Effector memory CD4-positive, alpha-beta T cell (primary cell): ENCODE measurements around the gene MAGED1.
A peak's percentile ranks its signal among the peaks of the same experiment; 100 is the strongest.

Experiments used
- DNase-seq, 3 donors: peaks; one replicate each; pipeline ENCODE4 v3.0.0-alpha.2; 2020
- H3K27ac ChIP-seq: 2 replicates; pipeline ENCODE4 v1.7.0; 2013; ENCODE audit warnings: mild to moderate bottlenecking, low read length, moderate library complexity; ENCODE audit not compliant: insufficient read depth, poor library complexity, severe bottlenecking
- H3K27me3 ChIP-seq: replicated peaks from 2 replicates; pipeline ENCODE4 v1.7.0; 2013; ENCODE audit warnings: mild to moderate bottlenecking, low read length; ENCODE audit not compliant: insufficient read depth, control insufficient read depth, poor library complexity, severe bottlenecking
- H3K36me3 ChIP-seq: 2 replicates; pipeline ENCODE4 v1.7.0; 2013; ENCODE audit warnings: mild to moderate bottlenecking, low read length, moderate library complexity; ENCODE audit not compliant: control insufficient read depth, insufficient read depth
- H3K4me1 ChIP-seq: 2 replicates; pipeline ENCODE4 v1.7.0; 2013; ENCODE audit warnings: low read length, mild to moderate bottlenecking; ENCODE audit not compliant: control insufficient read depth, insufficient read depth, poor library complexity, severe bottlenecking
- H3K4me3 ChIP-seq: 2 replicates; pipeline ENCODE4 v1.7.0; 2013; ENCODE audit warnings: low read length, low read depth, mild to moderate bottlenecking; ENCODE audit not compliant: insufficient read depth, poor library complexity, severe bottlenecking
- H3K9me3 ChIP-seq: 2 replicates; pipeline ENCODE4 v1.7.0; 2013; ENCODE audit warnings: mild to moderate bottlenecking, low read length, moderate library complexity; ENCODE audit not compliant: control insufficient read depth
- total RNA-seq, 3 donors: gene quantifications; one replicate each; lab custom pipeline; 2026; lab: John Stamatoyannopoulos, UW

The MAGED1 gene, protein sequence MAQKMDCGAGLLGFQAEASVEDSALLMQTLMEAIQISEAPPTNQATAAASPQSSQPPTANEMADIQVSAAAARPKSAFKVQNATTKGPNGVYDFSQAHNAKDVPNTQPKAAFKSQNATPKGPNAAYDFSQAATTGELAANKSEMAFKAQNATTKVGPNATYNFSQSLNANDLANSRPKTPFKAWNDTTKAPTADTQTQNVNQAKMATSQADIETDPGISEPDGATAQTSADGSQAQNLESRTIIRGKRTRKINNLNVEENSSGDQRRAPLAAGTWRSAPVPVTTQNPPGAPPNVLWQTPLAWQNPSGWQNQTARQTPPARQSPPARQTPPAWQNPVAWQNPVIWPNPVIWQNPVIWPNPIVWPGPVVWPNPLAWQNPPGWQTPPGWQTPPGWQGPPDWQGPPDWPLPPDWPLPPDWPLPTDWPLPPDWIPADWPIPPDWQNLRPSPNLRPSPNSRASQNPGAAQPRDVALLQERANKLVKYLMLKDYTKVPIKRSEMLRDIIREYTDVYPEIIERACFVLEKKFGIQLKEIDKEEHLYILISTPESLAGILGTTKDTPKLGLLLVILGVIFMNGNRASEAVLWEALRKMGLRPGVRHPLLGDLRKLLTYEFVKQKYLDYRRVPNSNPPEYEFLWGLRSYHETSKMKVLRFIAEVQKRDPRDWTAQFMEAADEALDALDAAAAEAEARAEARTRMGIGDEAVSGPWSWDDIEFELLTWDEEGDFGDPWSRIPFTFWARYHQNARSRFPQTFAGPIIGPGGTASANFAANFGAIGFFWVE
- 20.9 to 33.9 (median 32.9) reads per million in 3 donors for total RNA-seq

DNA sequence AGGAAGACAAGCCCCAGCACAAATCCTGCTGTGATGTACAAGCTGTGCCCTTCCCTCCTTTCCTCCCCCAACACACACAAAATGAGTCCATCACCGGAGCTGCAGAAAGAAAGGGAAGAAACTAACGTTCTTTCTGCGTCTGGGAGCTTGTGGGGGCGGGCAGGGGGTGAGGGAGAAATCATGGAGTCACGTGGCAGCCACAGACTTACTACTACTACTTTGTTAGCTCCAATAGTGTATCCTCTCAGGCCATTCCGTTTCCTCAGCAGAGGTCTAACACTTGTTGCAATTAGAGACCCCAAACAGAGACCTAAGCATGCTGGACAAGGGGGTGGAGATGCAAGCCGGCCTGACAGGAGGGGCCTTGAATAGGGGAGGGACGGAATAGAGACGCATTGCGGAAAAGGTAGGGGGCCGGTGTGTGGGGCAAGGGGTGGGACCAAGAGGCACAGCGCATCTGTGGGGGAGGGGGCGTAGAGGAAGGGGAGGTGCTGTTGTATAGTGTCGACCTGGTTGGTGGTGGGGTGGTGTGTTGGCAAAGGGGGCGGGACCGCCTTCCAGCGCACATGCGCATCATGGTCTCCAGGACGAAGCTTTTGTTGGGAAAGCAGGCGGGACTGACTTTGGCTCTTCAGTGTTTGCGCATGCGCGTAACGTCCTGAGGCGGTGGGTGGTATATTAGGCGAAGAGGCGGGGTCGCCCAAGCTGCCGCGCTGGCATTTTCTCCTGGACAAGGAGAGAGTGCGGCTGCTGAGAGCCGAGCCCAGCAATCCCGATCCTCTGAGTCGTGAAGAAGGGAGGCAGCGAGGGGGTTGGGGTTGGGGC, at the start of gene MAGED1:
Gene MAGED1, plus strand, starts transcription at position 703 of the 825 bp plus-strand sequence. CDS start 682 bp downstream, outside the sequence.
- Histone ChIP-seq H3K9me3 (no peaks in the 10 kb centered on the region), H3K36me3 (peaks cover 2% of the 10 kb centered on the region), H3K4me1 (peaks cover 3% of the 10 kb centered on the region), H3K27me3 (no peaks in the 10 kb centered on the region), H3K4me3 (peak within 1 kb of the TSS; percentile 68), H3K27ac (no peak within 1 kb of the TSS)
- peak; percentile 42 to 58 (median 57) for DNase-seq

DNA sequence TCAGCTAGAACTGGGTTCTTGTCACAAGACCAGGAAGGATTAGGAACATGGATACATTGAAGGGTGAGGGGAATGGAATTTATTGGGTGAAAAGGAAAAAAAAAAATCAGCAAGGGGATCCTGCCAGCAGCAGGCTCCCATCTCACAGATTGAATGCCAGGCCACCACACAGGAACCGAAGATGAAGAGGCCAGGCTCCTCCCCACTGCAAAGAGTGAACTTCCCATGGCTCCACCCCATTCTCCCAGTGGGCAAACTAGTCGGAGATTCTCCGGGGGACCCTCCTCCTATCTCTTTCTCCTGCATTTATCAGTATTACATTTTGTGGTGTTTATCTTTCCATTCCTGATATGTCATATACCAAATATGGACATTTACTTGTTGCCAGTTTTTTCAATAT, 46.0 kb upstream of the MAGED1 start:
- Histone ChIP-seq H3K36me3 (no peaks in the 10 kb centered on the region), H3K27ac (no peak overlapping the region), H3K27me3 (no peaks in the 10 kb centered on the region), H3K4me3 (no peak overlapping the region), H3K9me3 (no peaks in the 10 kb centered on the region), H3K4me1 (no peaks in the 10 kb centered on the region)
- no peak for DNase-seq

DNA sequence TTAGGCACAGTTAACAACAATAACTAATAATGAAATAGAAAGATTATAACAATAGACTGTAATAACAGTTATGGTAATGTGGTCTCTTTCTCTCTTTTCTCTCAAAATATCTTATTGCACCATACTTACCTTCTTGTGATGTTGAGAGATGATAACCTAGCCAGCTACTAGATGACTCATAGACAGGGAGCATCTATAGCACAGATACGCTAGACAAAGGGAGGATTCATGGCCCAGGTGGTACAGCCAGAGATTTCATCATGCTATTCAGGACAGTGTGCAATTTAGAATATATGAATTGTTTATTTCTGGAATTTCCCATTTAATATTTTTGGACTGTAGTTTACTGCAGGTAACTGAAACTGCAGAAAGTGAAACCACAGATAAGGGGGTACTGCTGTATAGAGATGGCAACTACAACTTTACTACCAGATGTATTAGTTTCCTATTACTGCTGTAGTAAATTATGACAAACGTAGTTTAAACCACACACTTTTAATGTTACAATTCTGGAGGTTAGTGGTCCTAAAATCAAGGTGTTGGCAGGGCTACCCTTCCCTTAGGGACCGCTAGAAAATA, 41.8 kb upstream of the MAGED1 start:
- Histone ChIP-seq H3K4me1 (no peaks in the 10 kb centered on the region), H3K36me3 (peaks cover 3% of the 10 kb centered on the region), H3K4me3 (no peak overlapping the region), H3K27ac (no peak overlapping the region), H3K27me3 (no peaks in the 10 kb centered on the region), H3K9me3 (peaks cover 2% of the 10 kb centered on the region)
- no peak for DNase-seq

DNA sequence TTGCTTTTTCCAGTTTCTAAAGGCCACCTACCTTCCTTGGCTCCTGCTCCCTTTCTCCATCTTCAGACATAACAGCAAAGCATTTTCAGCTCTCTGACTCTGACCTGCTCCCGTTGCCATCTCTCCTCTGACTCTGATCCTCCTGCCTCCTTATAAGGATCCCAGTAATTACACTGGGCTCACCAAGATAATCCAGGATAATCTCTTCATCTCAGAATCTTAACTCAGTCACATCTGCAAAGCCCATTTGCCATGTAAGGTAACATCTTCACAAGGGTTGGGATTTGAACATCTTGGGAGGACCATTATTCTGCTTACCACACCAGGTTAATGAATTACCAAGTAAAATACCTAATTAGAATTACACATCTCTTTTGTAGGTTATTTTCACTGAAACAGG, 41.3 kb upstream of the MAGED1 start:
- Histone ChIP-seq H3K27ac (no peak overlapping the region), H3K4me1 (no peaks in the 10 kb centered on the region), H3K4me3 (no peak overlapping the region), H3K27me3 (no peaks in the 10 kb centered on the region), H3K36me3 (peaks cover 3% of the 10 kb centered on the region), H3K9me3 (peaks cover 4% of the 10 kb centered on the region)
- no peak for DNase-seq

- Histone ChIP-seq H3K36me3 (peaks cover 3% of the 10 kb centered on the region), H3K4me3 (no peak overlapping the region), H3K4me1 (no peaks in the 10 kb centered on the region), H3K9me3 (peaks cover 4% of the 10 kb centered on the region), H3K27me3 (no peaks in the 10 kb centered on the region), H3K27ac (no peak overlapping the region)
- DNase-seq, result no peak
These were observed 40.8 kb upstream of the MAGED1 start for GRCh38 chrX:51852621-51853020.

DNA sequence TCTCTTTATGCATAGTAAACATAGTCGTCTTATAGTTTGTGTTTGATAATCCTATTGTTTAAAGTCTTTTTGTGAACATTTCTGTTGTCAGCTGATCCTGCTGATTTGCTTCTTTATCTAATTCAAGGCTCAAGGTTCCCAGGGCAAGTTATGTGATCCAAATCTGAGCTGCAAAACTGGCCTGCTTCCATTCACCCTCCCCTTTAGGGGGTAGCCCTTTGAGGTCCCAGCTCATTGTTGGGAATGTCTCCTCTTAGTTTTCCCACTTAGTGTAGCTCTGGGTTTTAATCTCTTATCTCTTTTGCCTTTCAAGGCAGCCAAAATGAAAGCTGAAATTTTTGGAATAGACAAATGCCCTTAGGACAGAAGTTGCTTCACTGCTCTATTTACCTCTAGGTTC, 40.2 kb upstream of the MAGED1 start:
- Histone ChIP-seq H3K27ac (no peak overlapping the region), H3K4me3 (no peak overlapping the region), H3K36me3 (peaks cover 6% of the 10 kb centered on the region), H3K9me3 (peaks cover 4% of the 10 kb centered on the region), H3K27me3 (no peaks in the 10 kb centered on the region), H3K4me1 (no peaks in the 10 kb centered on the region)
- DNase-seq, result no peak

DNA sequence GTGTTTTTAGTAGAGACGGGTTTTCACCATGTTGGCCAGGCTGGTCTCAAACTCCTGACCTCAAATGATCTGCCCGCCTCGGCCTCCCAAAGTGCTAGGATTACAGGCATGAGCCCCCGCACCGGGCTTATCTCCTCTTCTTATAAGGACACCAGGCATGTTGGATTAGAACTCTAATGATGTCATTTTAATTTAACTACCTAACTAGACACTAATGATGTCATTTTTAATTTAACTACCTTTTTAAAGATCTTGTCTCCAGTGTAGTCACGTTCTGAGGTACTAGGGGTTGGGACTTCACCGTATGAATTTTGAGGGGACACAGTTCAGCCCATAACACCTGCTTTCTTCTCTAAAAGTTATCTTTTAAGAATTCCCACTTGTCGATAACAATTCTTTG, 37.7 kb upstream of the MAGED1 start:
- no peaks in the 10 kb centered on the region for H3K27me3 ChIP-seq

DNA sequence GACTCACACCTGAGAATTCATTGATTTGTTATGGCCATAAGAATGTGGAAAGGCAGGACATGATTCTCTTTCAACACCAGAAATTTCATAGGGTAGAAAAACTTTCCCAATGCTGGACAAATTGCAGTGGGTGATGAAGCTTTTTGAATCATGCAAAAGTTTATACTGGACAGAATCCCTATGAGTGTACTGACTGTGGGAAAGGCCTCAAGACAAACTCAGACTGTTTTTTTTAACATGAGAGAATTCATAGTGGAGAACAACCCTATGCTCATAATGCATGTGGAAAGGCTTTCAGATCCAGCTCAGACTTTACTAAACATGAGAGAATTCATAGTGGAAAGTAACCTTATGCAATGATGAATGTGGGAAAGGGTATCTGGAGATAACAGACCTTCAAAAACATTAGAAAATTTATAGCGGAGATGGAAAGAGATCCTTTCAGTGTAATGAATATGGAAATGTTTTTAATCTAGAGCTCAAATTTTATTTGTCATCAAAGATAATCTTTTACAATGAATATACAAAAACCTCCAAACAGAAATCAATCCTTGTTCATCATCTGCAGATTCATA, 36.2 kb upstream of the MAGED1 start:
- Histone ChIP-seq H3K36me3 (peaks cover 6% of the 10 kb centered on the region), H3K4me3 (no peak overlapping the region), H3K4me1 (no peaks in the 10 kb centered on the region), H3K27me3 (no peaks in the 10 kb centered on the region), H3K27ac (no peak overlapping the region), H3K9me3 (peaks cover 4% of the 10 kb centered on the region)
- no peak for DNase-seq

More for the DNA sequence above, 37.7 kb upstream of the MAGED1 start:
- Histone ChIP-seq H3K36me3 (peaks cover 6% of the 10 kb centered on the region), H3K9me3 (peaks cover 4% of the 10 kb centered on the region), H3K4me3 (no peak overlapping the region), H3K4me1 (no peaks in the 10 kb centered on the region), H3K27ac (no peak overlapping the region)
- no peak for DNase-seq

GRCh38 chrX:51860679-51861078, 32.7 kb upstream of the MAGED1 start:
- peaks cover 3% of the 10 kb centered on the region for H3K36me3 ChIP-seq
- no peak for DNase-seq

More at GRCh38 chrX:51860679-51861078, 32.7 kb upstream of the MAGED1 start:
- H3K27ac ChIP-seq, result no peak overlapping the region
- no peak overlapping the region for H3K4me3 ChIP-seq
- H3K27me3 ChIP-seq, result no peaks in the 10 kb centered on the region
- H3K9me3 ChIP-seq, result peaks cover 4% of the 10 kb centered on the region
- no peaks in the 10 kb centered on the region for H3K4me1 ChIP-seq
